GM12874 (cell line): ENCODE results near the gene PTGDR2.

Source experiments
- CTCF ChIP-seq: IDR thresholded peaks from 2 replicates; pipeline ENCODE4 v1.5.1; 2011; ENCODE audit warnings: low read depth, mild to moderate bottlenecking, control low read depth, low read length, moderate library complexity; ENCODE audit not compliant: insufficient read depth

Gene PTGDR2

GRCh38 chr11:60897496-60897895 is 41.7 kb upstream of the PTGDR2 start:
- no peak for TF ChIP-seq CTCF

GRCh38 chr11:60895687-60896086 is 39.9 kb upstream of the PTGDR2 start:
- no peak for TF ChIP-seq CTCF

GRCh38 chr11:60891103-60891741 is 35.5 kb upstream of the PTGDR2 start:
- TF ChIP-seq CTCF: no peak

- no peak for TF ChIP-seq CTCF
Observed at GRCh38 chr11:60890696-60891095, 34.9 kb upstream of the PTGDR2 start.

- no peak for TF ChIP-seq CTCF
Observed at GRCh38 chr11:60889869-60890311, 34.1 kb upstream of the PTGDR2 start.

GRCh38 chr11:60887556-60887955 is 31.8 kb upstream of the PTGDR2 start:
- peak; percentile 55 for TF ChIP-seq CTCF

GRCh38 chr11:60880643-60881282 is 25.0 kb upstream of the PTGDR2 start:
- no peak for TF ChIP-seq CTCF
